ENCODE data around the gene TENT4A. TPM values are rescaled to one million over a fixed set of nuclear protein-coding genes. Genes with fewer than 3 reads are reported as not detected.

Gene TENT4A
- total RNA-seq, 2 experiments from 2014 or later: 39.0 to 46.1 TPM

GRCh38 chr5:6720561-6720921, 7.3 kb downstream of the TENT4A start:
- no peaks in the 10 kb centered on the region for H3K9me3 ChIP-seq (ENCODE audit: low read length)
- H3K9me2 ChIP-seq (ENCODE audit: insufficient read depth, low read length): no peaks in the 10 kb centered on the region
- no peak overlapping the region for H2AFZ ChIP-seq (ENCODE audit: low read length)
- no peak overlapping the region for H3K27ac ChIP-seq (ENCODE audit: low read depth, low read length, poor library complexity, severe bottlenecking)
- BruUV-seq (replicated peaks): no TSS peak
- ChIA-PET CTCF (ENCODE audit: unreplicated experiment) (no interaction called here), POLR2A (interaction anchor here (1.2 kb wide), 1 partner anchor 8 kb away, joined by 3 read pairs; no protein-coding TSS in a partner anchor)
- TF ChIP-seq, protein P1, sequence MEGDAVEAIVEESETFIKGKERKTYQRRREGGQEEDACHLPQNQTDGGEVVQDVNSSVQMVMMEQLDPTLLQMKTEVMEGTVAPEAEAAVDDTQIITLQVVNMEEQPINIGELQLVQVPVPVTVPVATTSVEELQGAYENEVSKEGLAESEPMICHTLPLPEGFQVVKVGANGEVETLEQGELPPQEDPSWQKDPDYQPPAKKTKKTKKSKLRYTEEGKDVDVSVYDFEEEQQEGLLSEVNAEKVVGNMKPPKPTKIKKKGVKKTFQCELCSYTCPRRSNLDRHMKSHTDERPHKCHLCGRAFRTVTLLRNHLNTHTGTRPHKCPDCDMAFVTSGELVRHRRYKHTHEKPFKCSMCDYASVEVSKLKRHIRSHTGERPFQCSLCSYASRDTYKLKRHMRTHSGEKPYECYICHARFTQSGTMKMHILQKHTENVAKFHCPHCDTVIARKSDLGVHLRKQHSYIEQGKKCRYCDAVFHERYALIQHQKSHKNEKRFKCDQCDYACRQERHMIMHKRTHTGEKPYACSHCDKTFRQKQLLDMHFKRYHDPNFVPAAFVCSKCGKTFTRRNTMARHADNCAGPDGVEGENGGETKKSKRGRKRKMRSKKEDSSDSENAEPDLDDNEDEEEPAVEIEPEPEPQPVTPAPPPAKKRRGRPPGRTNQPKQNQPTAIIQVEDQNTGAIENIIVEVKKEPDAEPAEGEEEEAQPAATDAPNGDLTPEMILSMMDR (conservative IDR thresholded peaks at IDR 0.05; ENCODE audit: low read length): no peak
- no peak for TF ChIP-seq EZH2phosphoT487 (IDR thresholded peaks at IDR 0.05; ENCODE audit: borderline replicate concordance, low read depth, low read length)
- no peak for DNase-seq (ENCODE audit: low spot score)
- peaks cover 58% of the 10 kb centered on the region for H3K36me3 ChIP-seq (ENCODE audit: insufficient read depth, low read length)
- H3K4me3 ChIP-seq (ENCODE audit: low read depth, low read length, poor library complexity, severe bottlenecking): no peak overlapping the region
- peaks cover 80% of the 10 kb centered on the region for H3K4me1 ChIP-seq (ENCODE audit: insufficient read depth, low read length, poor library complexity, severe bottlenecking)
- H3K79me2 ChIP-seq (ENCODE audit: insufficient read depth, low read depth, low read length): peaks cover 94% of the 10 kb centered on the region
- peak overlapping the region; percentile 73 for H3K4me2 ChIP-seq (ENCODE audit: low read length)
- intact Hi-C loops (cut with micrococcal nuclease; ENCODE audit: unreplicated experiment): loop anchor here (5.0 kb wide), 2 partner anchors 968 to 1298 kb away; partner anchors contain the start of gene ICE1
- H4K20me1 ChIP-seq (ENCODE audit: insufficient read depth, low read length): peaks cover 72% of the 10 kb centered on the region

GRCh38 chr5:6721442-6721841, 8.2 kb downstream of the TENT4A start:
- Histone ChIP-seq H3K4me1 (ENCODE audit: insufficient read depth, low read length, poor library complexity, severe bottlenecking) (peaks cover 78% of the 10 kb centered on the region), H3K4me3 (ENCODE audit: low read depth, low read length, poor library complexity, severe bottlenecking) (peak overlapping the region; percentile 51), H3K4me2 (ENCODE audit: low read length) (peak overlapping the region; percentile 73), H3K36me3 (ENCODE audit: insufficient read depth, low read length) (peaks cover 60% of the 10 kb centered on the region), H2AFZ (ENCODE audit: low read length) (no peak overlapping the region), H3K9me3 (ENCODE audit: low read length) (no peaks in the 10 kb centered on the region), H3K27ac (ENCODE audit: low read depth, low read length, poor library complexity, severe bottlenecking) (peak overlapping the region; percentile 34), H4K20me1 (ENCODE audit: insufficient read depth, low read length) (peaks cover 63% of the 10 kb centered on the region), H3K79me2 (ENCODE audit: insufficient read depth, low read depth, low read length) (peaks cover 94% of the 10 kb centered on the region), H3K9me2 (ENCODE audit: insufficient read depth, low read length) (no peaks in the 10 kb centered on the region)
- TF ChIP-seq, protein P1 (conservative IDR thresholded peaks at IDR 0.05; ENCODE audit: low read length): 0 out of 2 replicates have a peak, but pooled peaks have one; percentile 19
- no peak for TF ChIP-seq EZH2phosphoT487 (IDR thresholded peaks at IDR 0.05; ENCODE audit: borderline replicate concordance, low read depth, low read length)
- ChIA-PET POLR2A (interaction anchor here (1.4 to 2.1 kb wide), 4 partner anchors 10 to 88 kb away, joined by 4 to 8 read pairs (median 6); partner anchors contain the start of genes NSUN2 and SRD5A1), CTCF (ENCODE audit: unreplicated experiment) (interaction anchor here (1.5 kb wide), 1 partner anchor 11 kb away, joined by 3 read pairs; no protein-coding TSS in a partner anchor)
- intact Hi-C loops (cut with micrococcal nuclease; ENCODE audit: unreplicated experiment): loop anchor here (5.0 kb wide), 2 partner anchors 969 to 1299 kb away; partner anchors contain the start of gene ICE1
- BruUV-seq (replicated peaks): no TSS peak
- no peak for DNase-seq (ENCODE audit: low spot score)

- peak; percentile 52 for DNase-seq (ENCODE audit: low spot score)
- Histone ChIP-seq H3K36me3 (ENCODE audit: insufficient read depth, low read length) (peaks cover 58% of the 10 kb centered on the region), H3K9me3 (ENCODE audit: low read length) (no peaks in the 10 kb centered on the region), H4K20me1 (ENCODE audit: insufficient read depth, low read length) (peaks cover 58% of the 10 kb centered on the region), H3K4me3 (ENCODE audit: low read depth, low read length, poor library complexity, severe bottlenecking) (peak overlapping the region; percentile 51), H3K79me2 (ENCODE audit: insufficient read depth, low read depth, low read length) (peaks cover 94% of the 10 kb centered on the region), H3K9me2 (ENCODE audit: insufficient read depth, low read length) (no peaks in the 10 kb centered on the region), H3K4me1 (ENCODE audit: insufficient read depth, low read length, poor library complexity, severe bottlenecking) (peaks cover 78% of the 10 kb centered on the region), H3K4me2 (ENCODE audit: low read length) (peak overlapping the region; percentile 73), H3K27ac (ENCODE audit: low read depth, low read length, poor library complexity, severe bottlenecking) (peak overlapping the region; percentile 34), H2AFZ (ENCODE audit: low read length) (no peak overlapping the region)
- no peak for TF ChIP-seq EZH2phosphoT487 (IDR thresholded peaks at IDR 0.05; ENCODE audit: borderline replicate concordance, low read depth, low read length)
- TF ChIP-seq, protein P1 (conservative IDR thresholded peaks at IDR 0.05; ENCODE audit: low read length): no peak
- ChIA-PET CTCF (ENCODE audit: unreplicated experiment) (interaction anchor here (1.5 kb wide), 1 partner anchor 10 kb away, joined by 3 read pairs; no protein-coding TSS in a partner anchor), POLR2A (interaction anchor here (1.4 to 2.1 kb wide), 4 partner anchors 10 to 89 kb away, joined by 4 to 8 read pairs (median 6); partner anchors contain the start of genes NSUN2 and SRD5A1)
- no TSS peak for BruUV-seq (replicated peaks)
- intact Hi-C loops (cut with micrococcal nuclease; ENCODE audit: unreplicated experiment): loop anchor here (2.0 to 5.0 kb wide), 3 partner anchors 69 to 1300 kb away; partner anchors contain the start of gene ICE1
These were observed 8.8 kb downstream of the TENT4A start for GRCh38 chr5:6722015-6722414.
